Mesothelial cell of epicardium (in vitro differentiated cells): ENCODE measurements around the gene LRMDA. TPM values are rescaled to one million over a fixed set of nuclear protein-coding genes. Genes with fewer than 3 reads are reported as not detected.
A peak's percentile ranks its signal among the peaks of the same experiment; 100 is the strongest.

Source experiments
- DNase-seq, 2 experiments: peaks; one replicate each; pipeline ENCODE4 v3.0.0; 2021; ENCODE audit warnings: low spot score in 2 of 2; ENCODE audit not compliant: unreplicated experiment in 2 of 2
- H3K27ac Mint-ChIP-seq: 2 replicates; pipeline ENCODE4 v1.8.0; 2021; ENCODE audit warnings: mixed read lengths
- H3K27me3 Mint-ChIP-seq: 2 replicates; pipeline ENCODE4 v1.8.0; 2021; ENCODE audit warnings: low read depth, mixed read lengths
- H3K36me3 Mint-ChIP-seq: 2 replicates; pipeline ENCODE4 v1.8.0; 2021; ENCODE audit warnings: mixed read lengths
- H3K4me1 Mint-ChIP-seq: 2 replicates; pipeline ENCODE4 v1.8.0; 2021; ENCODE audit warnings: mixed read lengths
- H3K4me3 Mint-ChIP-seq: 2 replicates; pipeline ENCODE4 v1.8.0; 2021; ENCODE audit warnings: mild to moderate bottlenecking, moderate library complexity, mixed read lengths
- H3K9me3 Mint-ChIP-seq: 2 replicates; pipeline ENCODE4 v1.8.0; 2021; ENCODE audit warnings: mixed read lengths
- CTCF ChIP-seq: fragments of 200-600 bp; sonication (generic); IDR thresholded peaks from one replicate; pipeline ENCODE4 v1.5.0; 2021; ENCODE audit warnings: antibody characterized with exemption; ENCODE audit not compliant: unreplicated experiment
- total RNA-seq: library from RNA; stranded (reverse); gene quantifications from 3 replicates; pipeline ENCODE4 v1.2.1, GENCODE V29; 2021

LRMDA gene
- total RNA-seq, 1 donor from 2014 or later, result 2.0 TPM

GRCh38 chr10:76245951-76246495 is 814.6 kb downstream of the LRMDA start:
- no peaks in the 10 kb centered on the region for H3K9me3 Mint-ChIP-seq
- no peak overlapping the region for H3K4me3 Mint-ChIP-seq
- H3K27ac Mint-ChIP-seq, result no peak overlapping the region
- no peak for DNase-seq
- TF ChIP-seq CTCF, result no peak
- peaks cover 29% of the 10 kb centered on the region for H3K4me1 Mint-ChIP-seq
- H3K27me3 Mint-ChIP-seq, result peaks cover 11% of the 10 kb centered on the region
- no peaks in the 10 kb centered on the region for H3K36me3 Mint-ChIP-seq

GRCh38 chr10:76248649-76249200 is 817.3 kb downstream of the LRMDA start:
- TF ChIP-seq CTCF, result no peak
- peaks cover 32% of the 10 kb centered on the region for H3K4me1 Mint-ChIP-seq
- H3K27me3 Mint-ChIP-seq, result peaks cover 11% of the 10 kb centered on the region
- DNase-seq, result no peak
- H3K4me3 Mint-ChIP-seq, result no peak overlapping the region
- H3K36me3 Mint-ChIP-seq, result no peaks in the 10 kb centered on the region
- H3K9me3 Mint-ChIP-seq, result no peaks in the 10 kb centered on the region
- H3K27ac Mint-ChIP-seq, result no peak overlapping the region

- peak; percentile 74 to 78 for DNase-seq
These were observed 820.6 kb downstream of the LRMDA start for GRCh38 chr10:76251841-76252671.

GRCh38 chr10:76252733-76253132 is 821.3 kb downstream of the LRMDA start:
- Mint-ChIP-seq H3K36me3 (no peaks in the 10 kb centered on the region), H3K9me3 (no peaks in the 10 kb centered on the region), H3K4me1 (peaks cover 27% of the 10 kb centered on the region), H3K27me3 (peaks cover 4% of the 10 kb centered on the region), H3K4me3 (no peak overlapping the region), H3K27ac (no peak overlapping the region)
- peak in 1 of 2 experiments; percentile 48 for DNase-seq
- TF ChIP-seq CTCF, result no peak

More at GRCh38 chr10:76251841-76252671, 820.6 kb downstream of the LRMDA start:
- Mint-ChIP-seq H3K27me3 (peaks cover 4% of the 10 kb centered on the region), H3K4me1 (peaks cover 27% of the 10 kb centered on the region), H3K36me3 (no peaks in the 10 kb centered on the region), H3K9me3 (no peaks in the 10 kb centered on the region), H3K4me3 (no peak overlapping the region), H3K27ac (no peak overlapping the region)
- TF ChIP-seq CTCF, result no peak

GRCh38 chr10:76255241-76255640 is 823.8 kb downstream of the LRMDA start:
- no peak overlapping the region for H3K4me3 Mint-ChIP-seq
- TF ChIP-seq CTCF, result no peak
- H3K4me1 Mint-ChIP-seq, result peaks cover 15% of the 10 kb centered on the region
- H3K27ac Mint-ChIP-seq, result no peak overlapping the region
- H3K36me3 Mint-ChIP-seq, result peaks cover 10% of the 10 kb centered on the region
- no peak for DNase-seq
- H3K9me3 Mint-ChIP-seq, result peaks cover 20% of the 10 kb centered on the region
- peaks cover 4% of the 10 kb centered on the region for H3K27me3 Mint-ChIP-seq
